GM21528 (cell line): ENCODE measurements around the gene MATN4.

Experiments
- ATAC-seq: cut with Tn5 transposase; IDR thresholded peaks from one replicate; pipeline ENCODE4 v1.9.1; 2021; ENCODE audit warnings: mild to moderate bottlenecking, moderate library complexity; ENCODE audit not compliant: unreplicated experiment, low FRiP score

Gene MATN4

GRCh38 chr20:45317826-45318225, 9.7 kb upstream of the MATN4 start:
- ATAC-seq, result no peak

- no peak for ATAC-seq
Observed at GRCh38 chr20:45316150-45317080, 8.3 kb upstream of the MATN4 start.

- ATAC-seq, result no peak
Observed at GRCh38 chr20:45315672-45316071, 7.6 kb upstream of the MATN4 start.

- ATAC-seq, result no peak
Observed at GRCh38 chr20:45313943-45314342, 5.8 kb upstream of the MATN4 start.

- ATAC-seq, result no peak
Observed at GRCh38 chr20:45313065-45313695, 5.1 kb upstream of the MATN4 start.

GRCh38 chr20:45312241-45312640, 4.1 kb upstream of the MATN4 start:
- ATAC-seq, result no peak

- no peak for ATAC-seq
Observed at GRCh38 chr20:45311589-45312211, 3.6 kb upstream of the MATN4 start.

GRCh38 chr20:45309075-45309474, 976 bp upstream of the MATN4 start:
- no peak for ATAC-seq

GRCh38 chr20:45307076-45307640, 941 bp downstream of the MATN4 start:
- ATAC-seq, result no peak

- ATAC-seq, result no peak
Observed at GRCh38 chr20:45306431-45306982, 1.6 kb downstream of the MATN4 start, which contains the start of gene RBPJL. TSS of gene RBPJL (plus strand) at chr20:45306840. CDS start at chr20:45306923, 83 bp downstream.

- ATAC-seq, result no peak
Observed at GRCh38 chr20:45305262-45305661, 2.8 kb downstream of the MATN4 start.

- ATAC-seq, result no peak
Observed at GRCh38 chr20:45304464-45304999, 3.6 kb downstream of the MATN4 start.

GRCh38 chr20:45303586-45304463, 4.3 kb downstream of the MATN4 start:
- no peak for ATAC-seq

- no peak for ATAC-seq
Observed at GRCh38 chr20:45301824-45302271, 6.3 kb downstream of the MATN4 start.

- ATAC-seq, result no peak
Observed at GRCh38 chr20:45300961-45301360, 7.1 kb downstream of the MATN4 start.

GRCh38 chr20:45299786-45300185, 8.3 kb downstream of the MATN4 start:
- ATAC-seq, result no peak

GRCh38 chr20:45297786-45298497, 10.2 kb downstream of the MATN4 start:
- ATAC-seq, result no peak

- no peak for ATAC-seq
Observed at GRCh38 chr20:45294659-45295058, 13.4 kb downstream of the MATN4 start.

GRCh38 chr20:45294003-45294368, 14.1 kb downstream of the MATN4 start:
- no peak for ATAC-seq
